WERI-Rb-1 (cell line): ENCODE results near the gene PIBF1.
"Not testable (repeated sequence)": the region's sequence is repeated elsewhere in the genome, so short reads cannot be mapped to it uniquely, and the experiment has no call there.

Source experiments
- DNase-seq: peaks from one replicate; pipeline ENCODE4 v3.0.0-alpha.2; 2020
- H3K27ac ChIP-seq: fragments of 250-450 bp; sonication (Bioruptor Pico); 2 replicates; pipeline ENCODE4 v1.5.1; 2020; ENCODE audit warnings: mild to moderate bottlenecking, moderate library complexity
- H3K27me3 ChIP-seq: fragments of 250-450 bp; sonication (Bioruptor Pico); 2 replicates; pipeline ENCODE4 v1.5.1; 2021; ENCODE audit warnings: mild to moderate bottlenecking, low read depth, moderate library complexity; ENCODE audit not compliant: insufficient read depth, severe bottlenecking
- H3K36me3 ChIP-seq: fragments of 250-450 bp; sonication (Bioruptor Pico); 2 replicates; pipeline ENCODE4 v1.5.1; 2020; ENCODE audit warnings: mild to moderate bottlenecking, moderate library complexity
- H3K4me3 ChIP-seq: 2 replicates; pipeline ENCODE4 v1.5.1; 2011; ENCODE audit warnings: low read depth, mild to moderate bottlenecking, control low read depth, low read length
- H3K9me3 ChIP-seq: fragments of 250-450 bp; sonication (Bioruptor Pico); 2 replicates; pipeline ENCODE4 v1.5.1; 2021; ENCODE audit warnings: mild to moderate bottlenecking, moderate library complexity; ENCODE audit not compliant: severe bottlenecking
- TF ChIP-seq, protein P1 (sequence below): IDR thresholded peaks from 2 replicates; pipeline ENCODE4 v1.5.1; 2011; ENCODE audit warnings: low read depth, mild to moderate bottlenecking, control low read depth, inconsistent platforms, low read length

Gene PIBF1

DNA sequence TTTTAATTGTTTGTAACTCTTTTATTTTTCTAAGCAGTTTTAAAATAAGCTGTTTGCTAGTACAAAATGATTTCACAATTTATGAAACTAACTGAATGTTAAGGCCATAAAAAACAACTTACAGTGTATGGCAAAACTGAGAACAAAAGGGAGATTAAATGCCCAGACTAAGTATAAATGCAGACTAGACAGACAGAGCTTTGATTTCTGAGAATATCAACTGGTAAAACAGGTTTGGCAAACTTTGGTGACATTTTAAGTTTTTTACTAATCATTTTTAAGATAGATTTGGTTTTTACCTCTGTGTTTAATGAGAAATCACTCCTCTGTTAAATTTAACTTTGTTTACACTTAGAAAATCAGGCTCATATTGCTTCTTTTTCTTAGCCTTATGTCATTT lies 149.4 kb downstream of the PIBF1 start:
- Histone ChIP-seq H3K27me3 (no peaks in the 10 kb centered on the region), H3K36me3 (no peaks in the 10 kb centered on the region; the same call in none of the 2 replicates), H3K9me3 (no peaks in the 10 kb centered on the region), H3K27ac (no peak overlapping the region), H3K4me3 (no peak overlapping the region)
- no peak for DNase-seq
- TF ChIP-seq, protein P1, sequence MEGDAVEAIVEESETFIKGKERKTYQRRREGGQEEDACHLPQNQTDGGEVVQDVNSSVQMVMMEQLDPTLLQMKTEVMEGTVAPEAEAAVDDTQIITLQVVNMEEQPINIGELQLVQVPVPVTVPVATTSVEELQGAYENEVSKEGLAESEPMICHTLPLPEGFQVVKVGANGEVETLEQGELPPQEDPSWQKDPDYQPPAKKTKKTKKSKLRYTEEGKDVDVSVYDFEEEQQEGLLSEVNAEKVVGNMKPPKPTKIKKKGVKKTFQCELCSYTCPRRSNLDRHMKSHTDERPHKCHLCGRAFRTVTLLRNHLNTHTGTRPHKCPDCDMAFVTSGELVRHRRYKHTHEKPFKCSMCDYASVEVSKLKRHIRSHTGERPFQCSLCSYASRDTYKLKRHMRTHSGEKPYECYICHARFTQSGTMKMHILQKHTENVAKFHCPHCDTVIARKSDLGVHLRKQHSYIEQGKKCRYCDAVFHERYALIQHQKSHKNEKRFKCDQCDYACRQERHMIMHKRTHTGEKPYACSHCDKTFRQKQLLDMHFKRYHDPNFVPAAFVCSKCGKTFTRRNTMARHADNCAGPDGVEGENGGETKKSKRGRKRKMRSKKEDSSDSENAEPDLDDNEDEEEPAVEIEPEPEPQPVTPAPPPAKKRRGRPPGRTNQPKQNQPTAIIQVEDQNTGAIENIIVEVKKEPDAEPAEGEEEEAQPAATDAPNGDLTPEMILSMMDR = no peak

DNA sequence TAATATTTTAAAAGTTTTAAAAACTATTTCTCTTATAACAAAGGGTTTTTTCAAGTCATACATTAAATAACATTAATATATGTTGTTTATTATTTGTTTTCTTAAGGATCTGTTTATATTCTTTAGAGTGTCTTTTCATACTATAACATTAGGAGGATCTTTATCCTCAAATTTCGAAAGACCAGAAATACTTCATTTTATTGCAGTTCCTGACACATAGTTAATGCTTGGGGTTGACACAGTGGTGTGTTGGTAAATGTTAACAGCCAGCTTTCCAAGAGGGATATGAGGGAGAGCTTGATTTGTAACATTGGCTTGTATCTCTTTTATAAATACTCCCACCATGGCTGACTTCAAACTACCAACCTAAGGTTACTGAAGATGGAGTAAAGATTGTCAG lies 150.3 kb downstream of the PIBF1 start:
- Histone ChIP-seq H3K27me3 (no peaks in the 10 kb centered on the region), H3K4me3 (no peak overlapping the region), H3K27ac (no peak overlapping the region), H3K9me3 (no peaks in the 10 kb centered on the region), H3K36me3 (no peaks in the 10 kb centered on the region; the same call in none of the 2 replicates)
- no peak for DNase-seq
- TF ChIP-seq, protein P1 = no peak

DNA sequence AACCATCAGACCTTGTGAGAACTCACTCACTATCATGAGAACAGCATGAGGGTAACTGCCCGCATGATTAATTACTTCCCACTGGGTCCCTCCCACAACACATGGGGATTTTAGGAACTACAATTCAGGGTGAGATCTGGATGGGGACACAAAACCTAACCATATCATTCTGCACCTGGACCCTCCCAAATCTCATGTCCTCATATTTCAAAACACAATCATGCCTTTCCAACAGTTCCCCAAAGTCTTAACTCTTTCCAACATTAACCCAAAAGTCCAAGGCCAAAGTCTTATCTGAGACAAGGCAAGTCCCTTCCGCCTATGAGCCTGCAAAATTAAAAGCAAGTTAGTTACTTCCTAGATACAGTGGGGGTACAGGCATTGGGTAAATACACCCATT lies 164.3 kb downstream of the PIBF1 start:
- H3K36me3 ChIP-seq, H3K27me3 ChIP-seq, DNase-seq, H3K9me3 ChIP-seq, H3K27ac ChIP-seq, H3K4me3 ChIP-seq: not testable (repeated sequence)

DNA sequence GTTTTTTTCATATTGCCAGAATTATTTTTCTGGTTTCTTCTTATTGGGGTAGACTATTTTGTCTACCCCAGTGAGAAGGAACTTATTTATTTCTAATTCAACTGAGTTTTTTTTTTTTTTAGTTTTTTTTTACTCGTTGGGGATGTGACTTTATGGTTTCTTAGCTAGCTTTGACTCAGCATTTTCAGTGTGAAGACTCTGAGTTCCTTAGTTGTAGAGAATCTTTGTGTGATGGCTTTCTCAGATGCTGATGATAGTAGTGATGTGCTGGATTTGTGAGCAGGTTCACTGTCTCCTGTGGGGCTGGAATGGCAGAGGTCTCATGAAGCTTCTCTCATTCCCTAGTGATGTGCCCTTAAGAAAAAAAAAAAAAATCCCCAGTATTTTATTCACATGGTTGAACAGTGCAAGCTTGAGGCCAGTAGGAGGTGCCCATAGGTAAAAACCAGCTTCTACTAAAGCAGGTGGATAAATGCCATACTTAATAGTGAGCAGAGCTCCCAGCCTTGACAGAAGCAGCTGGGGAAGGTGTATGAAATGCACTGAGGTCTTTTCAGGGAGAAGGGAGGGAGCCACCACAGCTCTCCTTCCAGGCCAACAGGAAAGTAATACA lies 170.7 kb downstream of the PIBF1 start:
- DNase-seq = no peak
- H3K36me3 ChIP-seq = no peaks in the 10 kb centered on the region
- H3K27me3 ChIP-seq = no peaks in the 10 kb centered on the region
- H3K27ac ChIP-seq = no peak overlapping the region
- TF ChIP-seq, protein P1 = no peak
- no peak overlapping the region for H3K4me3 ChIP-seq
- H3K9me3 ChIP-seq = no peaks in the 10 kb centered on the region

DNA sequence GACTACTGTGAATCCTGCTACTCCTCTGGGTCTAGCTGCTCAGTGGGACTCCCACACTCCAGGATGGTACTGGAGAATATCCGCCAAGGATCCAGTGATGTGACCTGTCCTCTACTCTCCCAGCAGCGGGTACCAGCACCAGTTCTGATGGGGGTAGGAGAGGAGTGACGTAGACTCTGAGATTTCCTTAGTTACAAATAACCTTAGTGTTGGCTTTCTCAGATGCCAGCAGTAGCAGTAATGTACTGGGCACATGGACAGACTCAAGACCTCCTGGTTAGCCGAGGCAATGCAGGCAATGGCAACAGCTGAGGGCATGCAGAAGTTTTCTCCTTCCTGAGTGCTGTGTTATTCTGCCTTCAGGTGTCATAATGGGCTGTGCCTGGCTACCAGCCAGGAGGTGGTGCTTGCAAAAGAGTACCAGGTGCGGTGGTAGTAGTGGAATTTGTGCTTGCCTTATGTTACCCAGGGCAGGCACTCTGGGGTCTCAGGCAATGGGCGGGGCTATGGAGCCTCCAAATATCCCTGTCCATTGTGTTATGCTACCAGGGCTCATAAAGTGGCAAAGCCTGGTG lies 171.5 kb downstream of the PIBF1 start:
- H3K27me3 ChIP-seq = no peaks in the 10 kb centered on the region
- no peaks in the 10 kb centered on the region for H3K9me3 ChIP-seq
- TF ChIP-seq, protein P1 = no peak
- H3K27ac ChIP-seq = no peak overlapping the region
- no peak overlapping the region for H3K4me3 ChIP-seq
- no peaks in the 10 kb centered on the region for H3K36me3 ChIP-seq
- no peak for DNase-seq

DNA sequence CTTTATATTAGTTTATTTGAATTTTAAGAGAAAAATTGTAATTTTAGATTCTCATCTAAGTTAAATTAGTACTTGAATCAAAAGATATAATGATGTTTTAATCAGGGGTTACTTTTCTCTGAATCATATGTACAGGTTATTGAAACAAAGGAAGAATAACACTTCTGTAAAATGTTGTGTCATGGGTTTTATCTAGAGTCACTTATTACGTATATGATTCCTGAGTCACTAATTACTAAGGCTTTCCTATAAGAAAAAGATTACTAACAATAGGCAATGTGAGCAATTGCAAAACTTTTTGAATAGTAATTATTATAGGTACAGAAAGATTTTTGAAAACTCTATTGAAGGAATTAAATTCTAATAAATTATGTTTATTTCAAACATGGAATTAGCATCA lies 177.7 kb downstream of the PIBF1 start:
- no peak for DNase-seq
- TF ChIP-seq, protein P1 = no peak
- Histone ChIP-seq H3K27me3 (no peaks in the 10 kb centered on the region), H3K9me3 (no peaks in the 10 kb centered on the region), H3K36me3 (no peaks in the 10 kb centered on the region), H3K4me3 (no peak overlapping the region), H3K27ac (no peak overlapping the region)
